Activated CD4-positive, alpha-beta memory T cell treated with anti-CD3 and anti-CD28 coated beads for 36 hours (primary cell): ENCODE data around the gene IL36A. TPM values are rescaled to one million over a fixed set of nuclear protein-coding genes. Genes with fewer than 3 reads are reported as not detected.

ENCODE experiments used
- CTCF ChIA-PET: fragments of 350-600 bp; sonication (Branson Sonifier 250); formaldehyde crosslinking; loops from one replicate; lab custom pipeline; 2021; ENCODE audit warnings: antibody characterized with exemption, inconsistent platforms; lab: Charles Lee
- POLR2A ChIA-PET: fragments of 350-600 bp; sonication (Branson Sonifier 250); formaldehyde crosslinking; loops from one replicate; lab custom pipeline; 2021; ENCODE audit warnings: antibody characterized with exemption; lab: Charles Lee
- DNase-seq: peaks from one replicate; pipeline ENCODE4 v3.0.0-alpha.2; 2020
- H3K27ac Mint-ChIP-seq: one replicate; pipeline ENCODE4 v1.8.0; 2021; ENCODE audit warnings: mixed read lengths
- H3K27me3 Mint-ChIP-seq: one replicate; pipeline ENCODE4 v1.8.0; 2021; ENCODE audit warnings: mixed read lengths
- H3K36me3 Mint-ChIP-seq: one replicate; pipeline ENCODE4 v1.8.0; 2021; ENCODE audit warnings: mixed read lengths
- H3K4me1 Mint-ChIP-seq: one replicate; pipeline ENCODE4 v1.8.0; 2021; ENCODE audit warnings: low read depth, mixed read lengths
- H3K4me3 Mint-ChIP-seq: one replicate; pipeline ENCODE4 v1.8.0; 2021; ENCODE audit warnings: mild to moderate bottlenecking, mixed read lengths
- H3K9me3 Mint-ChIP-seq: one replicate; pipeline ENCODE4 v1.8.0; 2021; ENCODE audit warnings: mixed read lengths
- intact Hi-C: fragments of 100-400 bp; cut with micrococcal nuclease; formaldehyde crosslinking; loops from one replicate; pipeline ENCODE4 v1.15.1; 2023
- total RNA-seq, 2 experiments: library from RNA; stranded (reverse); gene quantifications; one replicate each; pipeline ENCODE4 v1.2.3, GENCODE V29; 2021

IL36A gene
- total RNA-seq, 2 experiments from 2014 or later: not detected

GRCh38 chr2:113056521-113056920, 51.3 kb downstream of the IL36A start:
- Mint-ChIP-seq H3K36me3 (peaks cover 10% of the 10 kb centered on the region), H3K4me1 (peaks cover 3% of the 10 kb centered on the region), H3K27me3 (no peaks in the 10 kb centered on the region), H3K9me3 (peaks cover 31% of the 10 kb centered on the region), H3K27ac (no peak overlapping the region), H3K4me3 (no peak overlapping the region)
- ChIA-PET CTCF (interaction anchor here (0.5 to 0.8 kb wide), 2 partner anchors 24 to 28 kb away, joined by 3 to 4 read pairs; no protein-coding TSS in a partner anchor), POLR2A (no interaction called here)
- intact Hi-C loops: no loop called here
- no peak for DNase-seq

DNA sequence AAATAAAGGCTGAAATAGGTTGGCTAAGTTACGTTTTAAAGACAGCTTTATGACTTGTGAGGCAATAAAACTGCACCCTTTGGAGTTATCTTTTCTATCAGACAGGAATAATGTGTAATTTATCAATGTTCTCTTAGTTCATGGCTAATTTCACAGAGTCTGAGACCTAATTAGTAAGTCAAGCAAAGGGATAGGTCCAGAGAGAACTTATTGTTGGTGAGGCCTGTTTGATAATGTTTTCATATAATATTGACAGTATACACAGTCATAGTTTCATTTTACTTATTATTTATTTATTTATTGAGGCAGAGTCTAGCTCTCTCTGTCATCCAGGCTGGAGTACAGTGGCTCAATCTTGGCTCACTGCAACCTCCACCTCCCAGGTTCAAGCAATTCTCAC, 51.9 kb downstream of the IL36A start:
- intact Hi-C loops: no loop called here
- CTCF ChIA-PET: interaction anchor here (0.8 kb wide), 1 partner anchor 23 kb away, joined by 4 read pairs; no protein-coding TSS in a partner anchor
- H3K36me3 Mint-ChIP-seq: peaks cover 10% of the 10 kb centered on the region
- H3K9me3 Mint-ChIP-seq: peaks cover 31% of the 10 kb centered on the region
- peaks cover 3% of the 10 kb centered on the region for H3K4me1 Mint-ChIP-seq
- no peak for DNase-seq
- no peak overlapping the region for H3K27ac Mint-ChIP-seq
- H3K27me3 Mint-ChIP-seq: no peaks in the 10 kb centered on the region
- POLR2A ChIA-PET: no interaction called here
- no peak overlapping the region for H3K4me3 Mint-ChIP-seq

Other genes with a start within 250 kb of the IL36A start
- gene CKAP2L, start 240.8 kb upstream of the IL36A start, total RNA-seq: 10 to 100 TPM; 42.1 to 46.1 TPM
- 10 to 100 TPM; 15.7 to 16.4 TPM for gene IL1A, start 221.0 kb upstream of the IL36A start, total RNA-seq
- gene IL1B, start 168.7 kb upstream of the IL36A start, total RNA-seq: under 1 TPM in 1 of 2 experiments, not detected in 1; 0.44 TPM
- gene IL37, start 94.3 kb upstream of the IL36A start, total RNA-seq: not detected
- gene IL36G, start 27.5 kb upstream of the IL36A start, total RNA-seq: not detected
- not detected for gene IL36B, start 47.4 kb downstream of the IL36A start, total RNA-seq
- gene IL36RN, start 53.7 kb downstream of the IL36A start, total RNA-seq: not detected
- gene IL1F10, start 62.5 kb downstream of the IL36A start, total RNA-seq: not detected
- gene IL1RN, start 122.1 kb downstream of the IL36A start, total RNA-seq: 10 to 100 TPM in 1 of 2 experiments, 1 to 10 TPM in 1; 9.8 to 10.5 TPM
- 100 to 1,000 TPM; 156 to 170 TPM for gene PSD4, start 168.5 kb downstream of the IL36A start, total RNA-seq